ENCODE data around the gene HOXA11.

- TF ChIP-seq CTCF (IDR thresholded peaks at IDR 0.05) (no peak), POLR2A (IDR thresholded peaks at IDR 0.05) (no peak)
These were observed 557 bp downstream of the HOXA11 start for GRCh38 chr7:27184337-27185012.

Measured in heart left ventricle (tissue), 13 donors.